ENCODE results near the gene SEC61A2. TPM values are rescaled to one million over a fixed set of nuclear protein-coding genes. Genes with fewer than 3 reads are reported as not detected.

The SEC61A2 gene
- total and polyA plus RNA-seq, 2 of the 8 experiments (the other 6 are each of a cell fraction or from before 2014, with no cell fraction given): 18.2 to 19.2 TPM

DNA sequence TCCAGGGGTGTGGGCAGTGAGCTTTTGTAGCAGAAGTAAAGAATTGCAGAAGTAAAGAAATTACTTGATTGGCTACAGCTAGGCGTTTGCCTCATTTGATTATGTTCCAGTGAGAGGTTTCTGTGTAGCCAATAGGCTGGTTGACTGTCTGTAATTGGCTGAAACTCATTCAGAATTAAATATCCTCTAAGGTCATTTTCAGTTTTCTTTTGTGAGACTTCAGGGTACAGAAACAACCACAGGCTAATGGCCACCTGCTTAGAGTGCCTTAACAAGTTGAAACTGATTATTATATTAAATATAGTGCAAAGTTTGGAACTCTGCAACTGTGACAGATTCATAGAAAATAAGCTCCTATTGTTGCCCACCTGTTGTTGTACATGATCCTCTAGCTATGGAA, 10.6 kb downstream of the SEC61A2 start:
- H3K36me3 ChIP-seq (ENCODE audit: control insufficient read depth in 2 of 4, insufficient read depth in 4 of 4, low read length in 3 of 4): peaks cover 0 to 24% (median 10%) of the 10 kb centered on the region in 4 experiments; a peak in 4 of 8 replicates
- ChIA-PET POLR2A (ENCODE audit: partially characterized antibody) (interaction anchor here (0.6 to 1.7 kb wide), 3 partner anchors 27 to 56 kb away, joined by 3 to 4 read pairs (median 3); partner anchors contain the start of genes CDC123 and NUDT5), CTCF (ENCODE audit: partially characterized antibody) (interaction anchor here (1.1 to 1.3 kb wide), 2 partner anchors 75 to 357 kb away, joined by 4 to 5 read pairs; no protein-coding TSS in a partner anchor)
- H3K4ac ChIP-seq (replicated peaks; ENCODE audit: insufficient read length, low read depth, low read length): no peak overlapping the region
- FAIRE-seq (no peak), DNase-seq (ENCODE audit: low read depth in 1 of 2, low spot score in 2 of 2) (no peak)
- no peaks in the 10 kb centered on the region for H3K4me1 ChIP-seq (replicated peaks in 1 of 4; ENCODE audit: control insufficient read depth in 3 of 4, insufficient read depth in 4 of 4, low read length in 3 of 4)
- H2BK20ac ChIP-seq (ENCODE audit: low read length): no peak overlapping the region
- H3K18ac ChIP-seq (ENCODE audit: extremely low read depth, low read length): no peak overlapping the region
- no peak overlapping the region for H2AFZ ChIP-seq (ENCODE audit: low read length)
- H4K5ac ChIP-seq (ENCODE audit: insufficient read length, low read depth, low read length): no peak overlapping the region
- H3K56ac ChIP-seq (replicated peaks; ENCODE audit: insufficient read length, low read depth, low read length): no peak overlapping the region
- TF ChIP-seq POLR2AphosphoS5 (IDR thresholded peaks at IDR 0.05; ENCODE audit: low read depth, low read length): no peak
- TF ChIP-seq BACH1 (IDR thresholded peaks at IDR 0.05; ENCODE audit: low read length): no peak
- TF ChIP-seq JUN (IDR thresholded peaks at IDR 0.05; ENCODE audit: low read depth, low read length): no peak
- no peak for TF ChIP-seq TCF12 (IDR thresholded peaks at IDR 0.05; ENCODE audit: low read depth, low read length)
- TF ChIP-seq, protein P1, sequence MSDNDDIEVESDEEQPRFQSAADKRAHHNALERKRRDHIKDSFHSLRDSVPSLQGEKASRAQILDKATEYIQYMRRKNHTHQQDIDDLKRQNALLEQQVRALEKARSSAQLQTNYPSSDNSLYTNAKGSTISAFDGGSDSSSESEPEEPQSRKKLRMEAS (IDR thresholded peaks at IDR 0.05): no peak
- no peak for TF ChIP-seq JUND (IDR thresholded peaks at IDR 0.05; ENCODE audit: low read length)
- no peak for TF ChIP-seq BRCA1 (IDR thresholded peaks at IDR 0.05; ENCODE audit: low read depth, low read length)
- no peak for TF ChIP-seq EGR1 (IDR thresholded peaks at IDR 0.05; ENCODE audit: borderline replicate concordance, low read depth, low read length)
- no peak for TF ChIP-seq SUZ12 (IDR thresholded peaks at IDR 0.05; ENCODE audit: low read length)
- no peak for TF ChIP-seq TAF7 (optimal IDR thresholded peaks at IDR 0.05; ENCODE audit: borderline replicate concordance, low read depth, low read length)
- no peak for TF ChIP-seq RFX5 (IDR thresholded peaks at IDR 0.05; ENCODE audit: borderline replicate concordance, low read depth, low read length)
- H3K23me2 ChIP-seq (ENCODE audit: low read depth, low read length): no peaks in the 10 kb centered on the region; the same call in 1 of the 2 replicates
- 85% methylated on average over 1 of the region's 1 CpG; no CpG with 5 or more reads in 1 of the 2 experiments for WGBS, 2 experiments (ENCODE audit: extremely low coverage in 1 of 2, insufficient coverage in 1 of 2, insufficient read length in 1 of 2, insufficient replicate concordance in 2 of 2, low coverage in 1 of 2, low lambda C conversion rate in 2 of 2, missing lambda C conversion rate in 1 of 2)
- no peak overlapping the region for H3K4me2 ChIP-seq (ENCODE audit: insufficient read depth in 1 of 2, low read depth in 2 of 2, low read length in 2 of 2)
- H3K9me3 ChIP-seq (ENCODE audit: insufficient read depth in 2 of 2, low read depth in 1 of 2, low read length in 1 of 2): no peaks in the 10 kb centered on the region
- no peak overlapping the region for H2AK5ac ChIP-seq (ENCODE audit: low read depth, low read length)
- H4K91ac ChIP-seq (replicated peaks; ENCODE audit: insufficient read length, low read length): no peak overlapping the region
- H4K20me1 ChIP-seq (replicated peaks in 1 of 2; ENCODE audit: control insufficient read depth in 1 of 2, insufficient read depth in 2 of 2, low read length in 2 of 2): no peaks in the 10 kb centered on the region
- no peak overlapping the region for H3K27ac ChIP-seq (ENCODE audit: low read depth, low read length)
- no peaks in the 10 kb centered on the region for H3K79me2 ChIP-seq (ENCODE audit: control insufficient read depth in 1 of 2, insufficient read depth in 2 of 2, low read length in 2 of 2)
- no peak overlapping the region for H2BK15ac ChIP-seq (ENCODE audit: low read length)
- H2BK5ac ChIP-seq (ENCODE audit: low read depth, low read length): no peak overlapping the region
- H3K9ac ChIP-seq (replicated peaks in 1 of 4; ENCODE audit: extremely low read depth in 1 of 4, low read depth in 3 of 4, low read length in 3 of 4): no peak overlapping the region
- H3K4me3 ChIP-seq (ENCODE audit: extremely low read depth in 1 of 4, insufficient read depth in 2 of 4, low read depth in 3 of 4, low read length in 4 of 4): no peak overlapping the region
- H3K23ac ChIP-seq (ENCODE audit: insufficient read length): no peak overlapping the region
- no peaks in the 10 kb centered on the region for H3K79me1 ChIP-seq (ENCODE audit: low read depth, low read length)
- no peak overlapping the region for H4K8ac ChIP-seq (ENCODE audit: extremely low read depth, insufficient read depth, low read length)
- no peak overlapping the region for H2BK120ac ChIP-seq (replicated peaks; ENCODE audit: low read depth, low read length)
- no peaks in the 10 kb centered on the region for H3K27me3 ChIP-seq (replicated peaks in 1 of 4; ENCODE audit: control insufficient read depth in 3 of 4, extremely low read depth in 1 of 4, insufficient read depth in 3 of 4, low read length in 3 of 4)
- no peak overlapping the region for H3K14ac ChIP-seq (ENCODE audit: insufficient read length)
- no peak overlapping the region for H2BK12ac ChIP-seq (ENCODE audit: low read depth, low read length)

All from H1 (cell line).